AG09319 (cell line): Measurements from ENCODE around the gene ARSK.

Source experiments
- DNase-seq: peaks from one replicate; pipeline ENCODE4 v3.0.0-alpha.2; 2010; ENCODE audit warnings: low read depth; ENCODE audit errors: extremely low read depth
- CTCF ChIP-seq: IDR thresholded peaks from 2 replicates; pipeline ENCODE4 v1.5.1; 2011; ENCODE audit warnings: low read depth, mild to moderate bottlenecking, inconsistent platforms, low read length, moderate library complexity

Gene ARSK

DNA sequence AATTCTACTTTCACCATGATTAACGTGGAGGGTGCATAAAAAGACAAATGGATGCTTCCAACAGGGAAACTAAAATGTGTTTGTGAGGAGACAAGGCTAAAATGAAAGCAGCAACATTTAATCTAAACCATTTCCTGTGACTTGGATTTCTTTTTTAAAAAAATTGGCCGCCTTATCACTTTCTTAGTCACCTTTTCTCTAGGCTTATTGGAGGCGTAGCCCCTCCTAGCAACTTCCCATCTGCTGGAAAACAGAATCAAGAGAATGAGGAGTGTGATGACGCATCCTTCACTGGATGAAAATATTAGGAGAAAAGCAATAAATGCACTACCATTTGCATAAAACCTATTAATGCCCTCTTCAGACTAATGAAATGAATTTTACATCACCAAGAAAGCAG lies 64.2 kb downstream of the ARSK start:
- no peak for TF ChIP-seq CTCF

GRCh38 chr5:95619514-95620029 lies 64.7 kb downstream of the ARSK start:
- no peak for TF ChIP-seq CTCF
- DNase-seq, result no peak

More for the DNA sequence above, 64.2 kb downstream of the ARSK start:
- no peak for DNase-seq

DNA sequence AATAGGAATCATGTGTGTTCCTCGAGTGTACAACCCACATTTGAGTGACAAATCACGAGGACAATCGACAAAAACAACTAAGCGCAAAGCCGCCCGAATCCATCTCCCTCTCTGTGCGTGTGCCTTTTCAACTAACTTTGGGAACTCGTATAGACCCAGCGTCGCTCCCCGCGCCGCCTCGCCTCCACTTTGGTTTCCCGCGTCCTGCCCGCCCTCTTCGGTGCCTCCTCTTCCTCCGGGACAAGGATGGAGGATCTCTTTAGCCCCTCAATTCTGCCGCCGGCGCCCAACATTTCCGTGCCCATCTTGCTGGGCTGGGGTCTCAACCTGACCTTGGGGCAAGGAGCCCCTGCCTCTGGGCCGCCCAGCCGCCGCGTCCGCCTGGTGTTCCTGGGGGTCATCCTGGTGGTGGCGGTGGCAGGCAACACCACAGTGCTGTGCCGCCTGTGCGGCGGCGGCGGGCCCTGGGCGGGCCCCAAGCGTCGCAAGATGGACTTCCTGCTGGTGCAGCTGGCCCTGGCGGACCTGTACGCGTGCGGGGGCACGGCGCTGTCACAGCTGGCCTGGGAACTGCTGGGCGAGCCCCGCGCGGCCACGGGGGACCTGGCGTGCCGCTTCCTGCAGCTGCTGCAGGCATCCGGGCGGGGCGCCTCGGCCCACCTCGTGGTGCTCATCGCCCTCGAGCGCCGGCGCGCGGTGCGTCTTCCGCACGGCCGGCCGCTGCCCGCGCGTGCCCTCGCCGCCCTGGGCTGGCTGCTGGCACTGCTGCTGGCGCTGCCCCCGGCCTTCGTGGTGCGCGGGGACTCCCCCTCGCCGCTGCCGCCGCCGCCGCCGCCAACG lies 65.3 kb downstream of the ARSK start, which contains the start of gene GPR150:
Gene GPR150 (plus strand): TSS at position 58 of the 840 bp plus-strand sequence. CDS start 189 bp downstream, at position 247.
- TF ChIP-seq CTCF, result no peak
- no peak for DNase-seq

GRCh38 chr5:95620870-95621838 lies 66.3 kb downstream of the ARSK start:
- no peak for TF ChIP-seq CTCF
- no peak for DNase-seq

DNA sequence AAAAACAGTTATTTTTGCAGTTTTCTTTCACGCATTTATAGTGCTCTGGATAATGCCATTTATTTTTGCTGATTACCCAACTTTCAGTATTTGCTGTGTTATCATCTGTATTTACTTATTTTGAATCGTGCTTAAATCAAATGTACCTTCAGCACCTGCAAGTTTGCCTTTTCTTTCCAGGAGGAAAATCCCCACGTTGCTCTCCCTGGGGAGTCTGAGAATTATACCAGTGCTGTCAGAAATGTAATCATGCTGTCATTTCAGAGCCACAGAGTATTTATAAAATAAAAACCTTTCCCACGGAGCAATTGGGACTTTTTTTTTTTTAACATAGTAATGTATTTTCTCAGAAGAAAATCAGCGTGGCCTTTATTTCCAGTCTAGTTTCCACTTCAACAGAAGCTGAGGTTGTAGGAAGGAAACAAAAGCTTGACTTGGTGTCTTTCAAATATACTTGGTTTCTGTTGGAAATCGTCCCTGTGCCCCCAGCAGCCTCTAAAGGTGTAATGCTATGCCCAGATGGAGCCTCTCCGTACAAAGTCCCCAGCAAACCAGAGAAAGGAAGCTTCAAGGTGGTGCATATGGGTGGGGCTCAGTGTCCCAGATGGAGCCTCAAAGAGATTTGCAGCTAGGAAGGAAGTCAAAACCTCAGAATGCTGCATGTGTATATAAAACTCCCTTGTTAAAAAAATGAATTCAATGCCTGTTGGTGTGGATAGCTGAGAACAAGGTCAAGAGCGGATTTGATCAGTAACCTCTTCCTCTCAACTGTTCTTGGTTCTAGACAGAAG lies 67.1 kb downstream of the ARSK start:
- no peak for DNase-seq

More for the DNA sequence above, 67.1 kb downstream of the ARSK start:
- TF ChIP-seq CTCF, result no peak
